HepG2 (cell line): ENCODE measurements around the gene SMC1B. TPM values are rescaled to one million over a fixed set of nuclear protein-coding genes. Genes with fewer than 3 reads are reported as not detected.

Source experiments
- CBX1 ChIP-seq: IDR thresholded peaks from one replicate; pipeline ENCODE4 v1.6.1; 2016; ENCODE audit warnings: antibody characterized with exemption, low read depth
- EED ChIP-seq: sonication (generic); formaldehyde crosslinking; IDR thresholded peaks from 2 replicates; pipeline ENCODE4 v1.5.0; 2020; ENCODE audit warnings: mild to moderate bottlenecking, missing genetic modification reagents
- FLYWCH1 ChIP-seq: sonication (generic); formaldehyde crosslinking; IDR thresholded peaks from 2 replicates; pipeline ENCODE4 v1.8.1; 2023; ENCODE audit warnings: mild to moderate bottlenecking, missing genetic modification reagents
- FOXA3 ChIP-seq: IDR thresholded peaks from 2 replicates; pipeline ENCODE4 v1.6.1; 2016; ENCODE audit warnings: missing genetic modification reagents, missing compliant biosample characterization
- GATA4 ChIP-seq: sonication (generic); IDR thresholded peaks from 2 replicates; pipeline ENCODE4 v1.6.1; 2016; ENCODE audit warnings: antibody characterized with exemption, low read depth, borderline replicate concordance
- GFI1 ChIP-seq: sonication (generic); formaldehyde crosslinking; IDR thresholded peaks from 2 replicates; pipeline ENCODE4 v1.5.0; 2020; ENCODE audit warnings: missing genetic modification reagents, mild to moderate bottlenecking, borderline replicate concordance
- RFX3 ChIP-seq: IDR thresholded peaks from 2 replicates; pipeline ENCODE4 v1.6.1; 2016; ENCODE audit warnings: missing biosample characterization, missing genetic modification reagents
- SOX6 ChIP-seq, 2 experiments: fragments of 450-650 bp in 1 of 2; sonication (generic) in 1 of 2; formaldehyde crosslinking in 1 of 2; IDR thresholded peaks; 2 replicates each; pipeline versions ENCODE4 v1.4.0 to v1.6.1; 2017 to 2020; ENCODE audit warnings: antibody characterized with exemption in 1 of 2, mild to moderate bottlenecking in 1 of 2, missing genetic modification reagents in 1 of 2
- STAT6 ChIP-seq: sonication (generic); formaldehyde crosslinking; IDR thresholded peaks from 2 replicates; pipeline ENCODE4 v1.4.0; 2020; ENCODE audit warnings: missing genetic modification reagents, mild to moderate bottlenecking, borderline replicate concordance
- TOPORS ChIP-seq: sonication (generic); formaldehyde crosslinking; IDR thresholded peaks from 2 replicates; pipeline ENCODE4 v1.8.0; 2023; ENCODE audit warnings: mild to moderate bottlenecking, missing genetic modification reagents
- ZMYM4 ChIP-seq: sonication (generic); formaldehyde crosslinking; IDR thresholded peaks from 2 replicates; pipeline ENCODE4 v1.8.1; 2023; ENCODE audit warnings: mild to moderate bottlenecking, missing genetic modification reagents
- ZNF10 ChIP-seq: sonication (generic); formaldehyde crosslinking; IDR thresholded peaks from 2 replicates; pipeline ENCODE4 v1.4.0; 2020; ENCODE audit warnings: mild to moderate bottlenecking, low read depth, missing genetic modification reagents, borderline replicate concordance
- ZNF180 ChIP-seq: sonication (generic); formaldehyde crosslinking; IDR thresholded peaks from 2 replicates; pipeline ENCODE4 v1.4.0; 2020; ENCODE audit warnings: low read depth, missing genetic modification reagents, borderline replicate concordance
- ZNF207 ChIP-seq: fragments of 450-650 bp; IDR thresholded peaks from 2 replicates; pipeline ENCODE4 v1.6.1; 2016; ENCODE audit warnings: antibody characterized with exemption, borderline replicate concordance
- ZNF260 ChIP-seq: sonication (generic); formaldehyde crosslinking; IDR thresholded peaks from 2 replicates; pipeline ENCODE4 v1.4.0; 2020; ENCODE audit warnings: missing genetic modification reagents, low read depth, mild to moderate bottlenecking, borderline replicate concordance
- ZNF263 ChIP-seq: sonication (generic); formaldehyde crosslinking; IDR thresholded peaks from 2 replicates; pipeline ENCODE4 v1.4.0; 2020; ENCODE audit warnings: missing genetic modification reagents
- ZNF282 ChIP-seq: fragments of 450-650 bp; IDR thresholded peaks from 2 replicates; pipeline ENCODE4 v1.6.1; 2018; ENCODE audit not compliant: partially characterized antibody
- ZNF558 ChIP-seq: sonication (generic); formaldehyde crosslinking; IDR thresholded peaks from 2 replicates; pipeline ENCODE4 v1.9.0; 2022; ENCODE audit warnings: mild to moderate bottlenecking, missing genetic modification reagents, borderline replicate concordance
- ZNF563 ChIP-seq: sonication (generic); formaldehyde crosslinking; IDR thresholded peaks from 2 replicates; pipeline ENCODE4 v1.8.0; 2022; ENCODE audit warnings: mild to moderate bottlenecking, moderate library complexity, missing genetic modification reagents
- ZNF703 ChIP-seq: sonication (generic); formaldehyde crosslinking; IDR thresholded peaks from 2 replicates; pipeline ENCODE4 v1.5.1; 2020; ENCODE audit warnings: missing genetic modification reagents, mild to moderate bottlenecking, moderate library complexity, borderline replicate concordance
- ZNF766 ChIP-seq: sonication (generic); formaldehyde crosslinking; IDR thresholded peaks from 2 replicates; pipeline ENCODE4 v1.5.0; 2020; ENCODE audit warnings: missing genetic modification reagents, borderline replicate concordance
- polyA plus RNA-seq, 8 experiments: library from polyadenylated mRNA; depleted of rRNA in 3 of 8; stranded (reverse) in 7 of 8; unstranded in 1 of 8; fragments of >200 nt; fragmentation: Illumina TruSeq in 4 of 8; extraction: Trizol in 4 of 8; gene quantifications; 2 replicates each; pipeline versions ENCODE4 v1.2.1 to v1.2.3, GENCODE V29; 2011 to 2016; ENCODE audit warnings: low read depth in 4 of 8, missing spikeins in 1 of 8, mixed read lengths in 1 of 8; ENCODE audit not compliant: insufficient read depth in 1 of 8
- total RNA-seq, 5 experiments: library from RNA; depleted of rRNA; stranded (reverse); fragments of >200 nt; fragmentation: Illumina TruSeq; extraction: Trizol; gene quantifications; 2 replicates each; pipeline ENCODE4 v1.2.3, GENCODE V29; 2016; ENCODE audit warnings: low read depth in 1 of 5
- TF ChIP-seq, protein P1 (sequence below): fragments of 450-650 bp; IDR thresholded peaks from 2 replicates; pipeline ENCODE4 v1.6.1; 2017; ENCODE audit warnings: mild to moderate bottlenecking
- TF ChIP-seq, protein P2 (sequence below): IDR thresholded peaks from 2 replicates; pipeline ENCODE4 v1.6.1; 2018; ENCODE audit warnings: missing genetic modification reagents, mild to moderate bottlenecking, missing compliant biosample characterization

SMC1B gene
- total and polyA plus RNA-seq, 2 of the 13 experiments (the other 11 are each of a cell fraction or from before 2014, with no cell fraction given), result not detected

DNA sequence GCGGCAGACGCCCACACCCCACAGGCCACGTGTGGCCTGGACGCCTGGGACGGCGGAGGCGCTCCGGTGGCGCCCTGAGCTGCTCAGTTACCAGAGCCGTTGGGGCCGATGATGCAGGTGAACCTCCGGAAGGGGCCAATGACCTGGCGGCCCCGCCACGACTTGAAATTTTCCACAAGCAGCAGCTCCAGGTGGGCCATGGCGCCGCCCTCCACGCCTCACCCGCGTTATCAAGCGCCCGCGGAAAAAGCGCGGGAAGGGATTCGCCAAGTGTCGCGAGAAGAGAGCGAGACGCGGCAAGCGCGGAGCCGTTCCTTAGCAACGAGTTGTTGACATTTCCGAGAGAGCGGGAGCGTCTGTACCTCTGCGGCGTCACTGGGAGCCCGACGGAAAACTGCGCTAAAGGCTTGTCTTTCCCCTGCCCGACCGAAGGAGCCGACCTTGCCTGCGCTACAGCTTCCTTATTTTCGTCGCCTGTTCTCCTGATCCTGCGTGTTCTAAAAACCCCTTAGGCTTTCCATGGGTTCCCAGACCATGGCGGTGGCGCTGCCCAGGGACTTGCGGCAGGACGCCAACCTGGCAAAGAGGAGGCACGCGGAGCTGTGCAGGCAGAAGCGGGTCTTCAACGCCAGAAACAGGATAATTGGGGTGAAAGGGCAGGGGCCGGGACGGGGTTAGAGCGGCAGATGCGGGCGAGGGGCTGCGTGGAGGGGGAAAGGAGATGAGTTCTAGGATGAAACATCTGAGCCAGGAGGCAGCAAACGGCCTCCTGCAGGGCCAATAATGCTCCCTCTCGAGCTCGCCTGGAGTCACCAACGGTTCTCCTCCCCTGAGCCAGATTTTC lies at the start of gene SMC1B, which contains the start of gene RIBC2 (continued):
- TF ChIP-seq, protein P1, sequence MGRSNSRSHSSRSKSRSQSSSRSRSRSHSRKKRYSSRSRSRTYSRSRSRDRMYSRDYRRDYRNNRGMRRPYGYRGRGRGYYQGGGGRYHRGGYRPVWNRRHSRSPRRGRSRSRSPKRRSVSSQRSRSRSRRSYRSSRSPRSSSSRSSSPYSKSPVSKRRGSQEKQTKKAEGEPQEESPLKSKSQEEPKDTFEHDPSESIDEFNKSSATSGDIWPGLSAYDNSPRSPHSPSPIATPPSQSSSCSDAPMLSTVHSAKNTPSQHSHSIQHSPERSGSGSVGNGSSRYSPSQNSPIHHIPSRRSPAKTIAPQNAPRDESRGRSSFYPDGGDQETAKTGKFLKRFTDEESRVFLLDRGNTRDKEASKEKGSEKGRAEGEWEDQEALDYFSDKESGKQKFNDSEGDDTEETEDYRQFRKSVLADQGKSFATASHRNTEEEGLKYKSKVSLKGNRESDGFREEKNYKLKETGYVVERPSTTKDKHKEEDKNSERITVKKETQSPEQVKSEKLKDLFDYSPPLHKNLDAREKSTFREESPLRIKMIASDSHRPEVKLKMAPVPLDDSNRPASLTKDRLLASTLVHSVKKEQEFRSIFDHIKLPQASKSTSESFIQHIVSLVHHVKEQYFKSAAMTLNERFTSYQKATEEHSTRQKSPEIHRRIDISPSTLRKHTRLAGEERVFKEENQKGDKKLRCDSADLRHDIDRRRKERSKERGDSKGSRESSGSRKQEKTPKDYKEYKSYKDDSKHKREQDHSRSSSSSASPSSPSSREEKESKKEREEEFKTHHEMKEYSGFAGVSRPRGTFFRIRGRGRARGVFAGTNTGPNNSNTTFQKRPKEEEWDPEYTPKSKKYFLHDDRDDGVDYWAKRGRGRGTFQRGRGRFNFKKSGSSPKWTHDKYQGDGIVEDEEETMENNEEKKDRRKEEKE, result no peak
- TF ChIP-seq STAT6 (CRISPR knock-in tag) (no peak), FLYWCH1 (CRISPR knock-in tag) (no peak), ZNF282 (no peak), GATA4 (no peak), ZNF10 (CRISPR knock-in tag) (no peak), CBX1 (no peak), ZNF260 (CRISPR knock-in tag) (no peak), ZNF563 (CRISPR knock-in tag) (peak; percentile 36; the same call in 1 of the 2 replicates), ZNF558 (CRISPR knock-in tag) (no peak), SOX6 (IDR thresholded peaks at IDR 0.05) (no peak), SOX6 (CRISPR knock-in tag; IDR thresholded peaks at IDR 0.05) (peak; percentile 20; the same call in 1 of the 2 replicates), GFI1 (no peak), ZNF766 (CRISPR knock-in tag) (peak; percentile 67; the same call in 1 of the 2 replicates), ZMYM4 (CRISPR knock-in tag) (peak; percentile 62; the same call in 1 of the 2 replicates), ZNF703 (CRISPR knock-in tag) (0 out of 2 replicates have a peak, but pooled peaks have one; percentile 28), ZNF180 (CRISPR knock-in tag) (no peak), TOPORS (CRISPR knock-in tag) (no peak), ZNF263 (CRISPR knock-in tag) (0 out of 2 replicates have a peak, but pooled peaks have one; percentile 20), RFX3 (peak; percentile 75), FOXA3 (CRISPR knock-in tag) (peak; percentile 83), EED (CRISPR knock-in tag) (no peak), ZNF207 (no peak)
- TF ChIP-seq, protein P2, sequence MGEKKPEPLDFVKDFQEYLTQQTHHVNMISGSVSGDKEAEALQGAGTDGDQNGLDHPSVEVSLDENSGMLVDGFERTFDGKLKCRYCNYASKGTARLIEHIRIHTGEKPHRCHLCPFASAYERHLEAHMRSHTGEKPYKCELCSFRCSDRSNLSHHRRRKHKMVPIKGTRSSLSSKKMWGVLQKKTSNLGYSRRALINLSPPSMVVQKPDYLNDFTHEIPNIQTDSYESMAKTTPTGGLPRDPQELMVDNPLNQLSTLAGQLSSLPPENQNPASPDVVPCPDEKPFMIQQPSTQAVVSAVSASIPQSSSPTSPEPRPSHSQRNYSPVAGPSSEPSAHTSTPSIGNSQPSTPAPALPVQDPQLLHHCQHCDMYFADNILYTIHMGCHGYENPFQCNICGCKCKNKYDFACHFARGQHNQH, result 0 out of 2 replicates have a peak, but pooled peaks have one; percentile 33
